Measurements from ENCODE around the gene KRT14.

KRT14 gene

GRCh38 chr17:41535764-41536481, 50.8 kb downstream of the KRT14 start:
- no peaks in the 10 kb centered on the region for H3K36me3 ChIP-seq (ENCODE audit: insufficient read depth, low read length)
- H3K9ac ChIP-seq (ENCODE audit: low read depth, low read length), result no peak overlapping the region
- no peaks in the 10 kb centered on the region for H3K4me1 ChIP-seq (ENCODE audit: insufficient read depth, low read length)
- H3K27me3 ChIP-seq (ENCODE audit: insufficient read depth, low read length, poor library complexity), result peaks cover 26% of the 10 kb centered on the region
- no peak for DNase-seq
- no peaks in the 10 kb centered on the region for H3K9me3 ChIP-seq (ENCODE audit: insufficient read depth, low read length, severe bottlenecking)
- H3K4me3 ChIP-seq (ENCODE audit: low read depth in 1 of 2, low read length in 2 of 2), result no peak overlapping the region
- TF ChIP-seq CTCF (IDR thresholded peaks at IDR 0.05; ENCODE audit: borderline replicate concordance, extremely low read depth, low read length, poor library complexity, severe bottlenecking) (no peak), EZH2 (IDR thresholded peaks at IDR 0.05; ENCODE audit: borderline replicate concordance, low read depth, low read length, severe bottlenecking) (no peak)
- no peak for ATAC-seq (ENCODE audit: insufficient read depth, low read depth)
- H3K27ac ChIP-seq (ENCODE audit: low read length), result no peak overlapping the region
- no peaks in the 10 kb centered on the region for H3K79me2 ChIP-seq (ENCODE audit: insufficient read depth, low read length)
- no peaks in the 10 kb centered on the region; the same call in 1 of the 2 replicates for H4K20me1 ChIP-seq (ENCODE audit: insufficient read depth, low read length)
- H3K4me2 ChIP-seq (ENCODE audit: insufficient read depth, low read length), result no peak overlapping the region
- no peak overlapping the region for H2AFZ ChIP-seq (ENCODE audit: low read depth, low read length)

GRCh38 chr17:41534899-41535546, 51.7 kb downstream of the KRT14 start:
- Histone ChIP-seq H3K79me2 (ENCODE audit: insufficient read depth, low read length) (no peaks in the 10 kb centered on the region), H2AFZ (ENCODE audit: low read depth, low read length) (no peak overlapping the region), H3K27ac (ENCODE audit: low read length) (no peak overlapping the region), H3K4me2 (ENCODE audit: insufficient read depth, low read length) (no peak overlapping the region), H3K36me3 (ENCODE audit: insufficient read depth, low read length) (no peaks in the 10 kb centered on the region), H3K9ac (ENCODE audit: low read depth, low read length) (no peak overlapping the region), H3K4me3 (ENCODE audit: low read depth in 1 of 2, low read length in 2 of 2) (no peak overlapping the region), H3K4me1 (ENCODE audit: insufficient read depth, low read length) (no peaks in the 10 kb centered on the region), H3K9me3 (ENCODE audit: insufficient read depth, low read length, severe bottlenecking) (no peaks in the 10 kb centered on the region), H3K27me3 (ENCODE audit: insufficient read depth, low read length, poor library complexity) (peaks cover 28% of the 10 kb centered on the region), H4K20me1 (ENCODE audit: insufficient read depth, low read length) (no peaks in the 10 kb centered on the region; the same call in 1 of the 2 replicates)
- TF ChIP-seq EZH2 (IDR thresholded peaks at IDR 0.05; ENCODE audit: borderline replicate concordance, low read depth, low read length, severe bottlenecking) (no peak), CTCF (IDR thresholded peaks at IDR 0.05; ENCODE audit: borderline replicate concordance, extremely low read depth, low read length, poor library complexity, severe bottlenecking) (no peak)
- ATAC-seq (ENCODE audit: insufficient read depth, low read depth), result no peak
- DNase-seq, result no peak

- H3K4me3 ChIP-seq (ENCODE audit: low read depth in 1 of 2, low read length in 2 of 2), result no peak overlapping the region
- no peak overlapping the region for H3K27ac ChIP-seq (ENCODE audit: low read length)
- no peak for DNase-seq
- no peaks in the 10 kb centered on the region; the same call in none of the 2 replicates for H4K20me1 ChIP-seq (ENCODE audit: insufficient read depth, low read length)
- no peak for ATAC-seq (ENCODE audit: insufficient read depth, low read depth)
- H3K9me3 ChIP-seq (ENCODE audit: insufficient read depth, low read length, severe bottlenecking), result no peaks in the 10 kb centered on the region
- H3K36me3 ChIP-seq (ENCODE audit: insufficient read depth, low read length), result no peaks in the 10 kb centered on the region
- H2AFZ ChIP-seq (ENCODE audit: low read depth, low read length), result no peak overlapping the region
- no peak for TF ChIP-seq CTCF (IDR thresholded peaks at IDR 0.05; ENCODE audit: borderline replicate concordance, extremely low read depth, low read length, poor library complexity, severe bottlenecking)
- no peak for TF ChIP-seq EZH2 (IDR thresholded peaks at IDR 0.05; ENCODE audit: borderline replicate concordance, low read depth, low read length, severe bottlenecking)
- H3K9ac ChIP-seq (ENCODE audit: low read depth, low read length), result no peak overlapping the region
- no peaks in the 10 kb centered on the region for H3K79me2 ChIP-seq (ENCODE audit: insufficient read depth, low read length)
- no peak overlapping the region for H3K4me2 ChIP-seq (ENCODE audit: insufficient read depth, low read length)
- H3K4me1 ChIP-seq (ENCODE audit: insufficient read depth, low read length), result no peaks in the 10 kb centered on the region
- H3K27me3 ChIP-seq (ENCODE audit: insufficient read depth, low read length, poor library complexity), result peaks cover 39% of the 10 kb centered on the region
Observed at GRCh38 chr17:41533613-41534012, 53.1 kb downstream of the KRT14 start.
